HG03025 (cell line): Measurements from ENCODE around the gene TBC1D22B.

Experiments
- ATAC-seq: cut with Tn5 transposase; IDR thresholded peaks from one replicate; pipeline ENCODE4 v1.9.1; 2021; ENCODE audit warnings: mild to moderate bottlenecking, moderate library complexity; ENCODE audit not compliant: unreplicated experiment, low FRiP score

TBC1D22B gene

DNA sequence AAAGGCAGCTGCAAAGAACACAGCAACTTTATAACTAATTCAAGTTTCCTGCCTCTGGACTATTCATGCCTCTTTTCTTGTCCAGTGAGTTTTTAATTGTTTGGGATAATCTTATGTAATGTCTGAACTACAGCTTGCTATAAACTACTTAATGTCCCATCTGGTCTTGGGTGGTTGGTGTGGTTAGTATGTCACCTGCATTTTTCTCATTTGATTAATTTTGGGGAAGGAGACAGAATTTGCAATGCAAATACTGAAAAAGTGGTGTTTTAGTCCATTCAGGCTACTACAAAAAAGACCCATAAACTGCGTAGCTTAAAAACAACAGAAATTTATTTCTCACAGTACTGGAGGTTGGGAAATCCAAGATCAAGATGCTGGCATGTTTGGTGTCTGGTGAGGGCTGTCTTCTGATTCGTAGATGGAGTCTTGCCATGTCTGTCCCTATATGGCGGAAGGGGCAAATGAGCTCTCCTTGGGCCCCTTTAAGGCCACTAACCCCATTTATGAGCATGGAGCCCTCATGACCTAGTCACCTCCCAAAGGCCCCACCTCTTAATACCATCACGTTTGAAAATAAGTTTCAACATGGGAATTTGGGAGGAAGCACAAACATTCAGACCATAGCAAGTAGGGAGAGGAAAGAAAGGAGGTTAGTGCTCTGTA is 118.6 kb downstream of the TBC1D22B start:
- ATAC-seq = no peak

DNA sequence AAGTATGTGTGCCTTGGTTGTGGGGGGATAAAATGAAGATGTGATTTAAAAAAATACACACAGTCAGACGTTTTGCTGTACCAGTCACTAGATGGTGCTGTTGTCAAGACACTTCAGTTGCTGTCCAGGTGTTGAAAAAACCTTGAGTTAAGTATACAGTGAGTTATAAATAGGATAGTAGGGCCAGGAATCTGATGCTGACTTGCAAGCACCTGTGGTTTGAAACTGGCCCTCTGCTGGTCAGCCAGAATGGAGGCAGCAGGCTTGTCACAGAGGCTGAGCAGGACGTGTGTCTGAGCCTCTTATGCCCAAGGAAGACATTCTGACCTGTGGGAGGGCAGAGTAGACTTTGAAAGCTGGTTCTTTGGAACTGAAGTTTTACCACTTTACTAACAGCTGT is 124.0 kb downstream of the TBC1D22B start:
- no peak for ATAC-seq
